GM06990 (cell line): ENCODE data around the gene ARF4.

Experiments
- DNase-seq: peaks from one replicate; pipeline ENCODE4 v3.0.0-alpha.2; 2011; ENCODE audit not compliant: insufficient read length; ENCODE audit errors: extremely low read depth
- H3K27me3 ChIP-seq: replicated peaks from 2 replicates; pipeline ENCODE4 v1.6.0; 2011; ENCODE audit warnings: low read length; ENCODE audit not compliant: control insufficient read depth, insufficient read depth
- H3K36me3 ChIP-seq: 2 replicates; pipeline ENCODE4 v1.5.1; 2011; ENCODE audit warnings: low read length; ENCODE audit not compliant: control insufficient read depth, insufficient read depth
- H3K4me3 ChIP-seq: replicated peaks from 2 replicates; pipeline ENCODE4 v1.5.1; 2011; ENCODE audit warnings: low read depth, mild to moderate bottlenecking, control low read depth, low read length
- TF ChIP-seq, protein P1 (sequence below): IDR thresholded peaks from 2 replicates; pipeline ENCODE4 v1.5.1; 2011; ENCODE audit warnings: low read length, control low read depth, mild to moderate bottlenecking, inconsistent platforms; ENCODE audit not compliant: insufficient read depth, poor library complexity, severe bottlenecking

Gene ARF4

DNA sequence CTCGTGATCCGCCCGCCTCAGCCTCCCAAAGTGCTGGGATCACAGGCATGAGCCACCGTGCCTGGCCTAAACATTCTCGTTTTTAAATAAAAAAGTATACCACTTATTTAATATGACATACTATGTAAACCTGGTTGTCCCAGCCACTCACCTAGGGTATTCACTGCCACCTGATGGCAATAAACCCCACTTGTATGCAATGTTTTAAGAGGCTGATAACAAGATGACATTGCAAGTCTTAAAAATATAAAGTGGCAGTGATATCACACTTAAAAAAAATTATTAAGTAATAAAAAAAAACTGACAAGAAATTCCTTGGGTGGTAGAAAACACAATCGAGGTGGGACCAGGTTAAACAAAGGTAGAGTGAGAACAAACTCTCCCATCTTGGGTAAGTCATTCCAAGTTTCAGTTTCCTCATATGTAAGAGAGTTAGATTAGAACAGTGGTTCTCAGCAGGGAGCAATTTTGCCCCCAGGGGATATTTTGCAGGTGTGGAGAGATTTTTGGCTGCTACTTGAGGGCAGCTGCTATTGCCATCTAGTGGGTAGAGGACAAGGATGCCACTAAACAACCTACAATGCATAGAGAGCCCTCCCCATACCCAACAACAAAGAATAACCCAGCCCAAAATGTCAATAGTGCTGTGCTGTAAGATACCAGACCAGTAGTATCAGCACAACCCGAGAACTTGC, 14.5 kb downstream of the ARF4 start:
- TF ChIP-seq, protein P1, sequence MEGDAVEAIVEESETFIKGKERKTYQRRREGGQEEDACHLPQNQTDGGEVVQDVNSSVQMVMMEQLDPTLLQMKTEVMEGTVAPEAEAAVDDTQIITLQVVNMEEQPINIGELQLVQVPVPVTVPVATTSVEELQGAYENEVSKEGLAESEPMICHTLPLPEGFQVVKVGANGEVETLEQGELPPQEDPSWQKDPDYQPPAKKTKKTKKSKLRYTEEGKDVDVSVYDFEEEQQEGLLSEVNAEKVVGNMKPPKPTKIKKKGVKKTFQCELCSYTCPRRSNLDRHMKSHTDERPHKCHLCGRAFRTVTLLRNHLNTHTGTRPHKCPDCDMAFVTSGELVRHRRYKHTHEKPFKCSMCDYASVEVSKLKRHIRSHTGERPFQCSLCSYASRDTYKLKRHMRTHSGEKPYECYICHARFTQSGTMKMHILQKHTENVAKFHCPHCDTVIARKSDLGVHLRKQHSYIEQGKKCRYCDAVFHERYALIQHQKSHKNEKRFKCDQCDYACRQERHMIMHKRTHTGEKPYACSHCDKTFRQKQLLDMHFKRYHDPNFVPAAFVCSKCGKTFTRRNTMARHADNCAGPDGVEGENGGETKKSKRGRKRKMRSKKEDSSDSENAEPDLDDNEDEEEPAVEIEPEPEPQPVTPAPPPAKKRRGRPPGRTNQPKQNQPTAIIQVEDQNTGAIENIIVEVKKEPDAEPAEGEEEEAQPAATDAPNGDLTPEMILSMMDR = peak; percentile 37
- Histone ChIP-seq H3K4me3 (no peak overlapping the region), H3K36me3 (peaks cover 5% of the 10 kb centered on the region), H3K27me3 (no peaks in the 10 kb centered on the region)
- no peak for DNase-seq

DNA sequence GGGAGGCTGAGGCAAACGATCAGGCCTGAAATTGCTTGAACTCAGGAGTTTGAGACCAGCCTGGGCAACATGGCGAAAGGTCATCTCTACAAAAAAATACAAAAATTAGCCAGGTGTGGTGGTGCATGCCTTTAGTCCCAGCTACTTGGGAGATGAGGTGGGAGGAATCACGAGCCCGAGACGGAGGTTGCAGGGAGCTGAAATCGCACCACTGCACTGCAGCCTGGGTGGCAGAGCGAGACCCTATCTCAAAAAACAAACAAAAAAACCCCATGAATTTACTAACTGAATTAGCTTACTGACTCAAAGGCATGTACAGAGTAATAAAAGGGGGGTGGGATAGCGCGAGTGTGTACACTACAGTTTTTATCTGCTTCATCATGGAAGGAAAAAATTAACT, 19.3 kb downstream of the ARF4 start:
- no peak overlapping the region for H3K4me3 ChIP-seq
- peaks cover 8% of the 10 kb centered on the region for H3K36me3 ChIP-seq
- TF ChIP-seq, protein P1 = no peak
- no peak for DNase-seq
- no peaks in the 10 kb centered on the region for H3K27me3 ChIP-seq

DNA sequence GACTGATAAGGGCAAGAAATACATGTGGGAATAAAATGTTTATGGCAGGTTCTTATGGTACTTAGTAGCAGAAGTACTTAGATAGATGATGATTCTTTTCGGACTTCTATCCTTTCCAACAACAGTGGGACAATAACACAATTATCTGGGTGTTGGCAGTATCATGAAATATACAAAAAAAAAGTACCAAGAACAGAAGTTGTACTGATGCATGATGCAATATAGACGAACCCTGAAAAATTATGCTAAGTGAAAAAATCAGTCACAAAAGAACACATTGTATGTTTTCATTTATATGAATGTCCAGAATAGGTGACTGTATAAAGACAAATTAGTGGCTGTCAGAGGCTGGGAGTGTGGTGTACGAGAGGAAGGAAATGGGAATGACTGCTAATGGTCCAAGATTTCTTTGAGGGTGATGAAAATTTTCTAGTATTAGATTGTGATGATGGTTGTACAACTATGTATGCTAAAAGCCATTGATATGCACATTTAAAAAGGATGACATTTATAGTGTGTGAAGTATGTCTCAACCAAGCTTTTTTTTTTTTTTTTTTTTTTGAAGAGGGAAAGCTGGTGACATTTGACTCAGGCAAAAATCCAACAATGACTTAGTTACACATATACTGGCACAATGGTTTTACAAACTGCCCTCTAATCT, 21.0 kb downstream of the ARF4 start:
- H3K36me3 ChIP-seq = peaks cover 8% of the 10 kb centered on the region
- no peak overlapping the region for H3K4me3 ChIP-seq
- TF ChIP-seq, protein P1 = no peak
- H3K27me3 ChIP-seq = no peaks in the 10 kb centered on the region
- no peak for DNase-seq

DNA sequence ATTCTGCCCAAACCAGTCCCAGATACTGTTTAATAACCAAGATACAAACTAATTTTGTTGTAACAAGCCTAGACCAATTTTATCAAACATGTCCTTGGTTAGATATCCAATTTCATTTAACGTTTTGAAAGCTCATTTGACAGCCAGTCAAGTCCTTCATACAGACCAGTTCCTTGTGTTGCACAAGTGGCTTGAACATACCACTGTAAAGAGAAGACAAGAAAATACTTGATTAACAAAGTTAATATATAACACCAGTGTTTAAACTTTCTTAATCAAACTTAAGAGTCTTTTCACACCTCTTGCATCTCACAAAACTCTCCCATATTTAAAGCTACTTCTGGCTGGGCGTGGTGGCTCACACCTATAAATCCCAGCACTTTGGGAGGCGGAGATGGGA, 25.0 kb downstream of the ARF4 start:
- Histone ChIP-seq H3K27me3 (no peaks in the 10 kb centered on the region), H3K4me3 (no peak overlapping the region), H3K36me3 (peaks cover 4% of the 10 kb centered on the region)
- no peak for DNase-seq
- TF ChIP-seq, protein P1 = no peak

DNA sequence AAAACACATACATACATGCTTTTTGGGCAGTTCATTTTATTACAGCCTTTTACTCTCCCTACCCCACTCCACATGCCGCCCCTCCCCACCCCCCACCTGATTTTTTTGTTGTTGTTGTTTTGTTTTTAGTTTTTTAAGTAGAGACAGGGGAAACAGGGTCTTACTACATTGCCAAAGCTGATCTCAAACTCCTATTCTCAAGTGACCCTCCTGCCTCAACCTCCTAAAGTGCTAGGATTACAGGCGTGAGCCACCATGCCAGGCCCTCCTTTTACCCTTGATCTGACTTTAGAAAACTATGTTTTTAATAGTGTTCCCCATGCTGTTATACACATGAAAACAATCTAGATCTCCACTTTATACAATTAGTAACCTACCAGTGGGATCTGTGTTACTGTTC, 26.3 kb downstream of the ARF4 start:
- H3K36me3 ChIP-seq = peaks cover 6% of the 10 kb centered on the region
- H3K4me3 ChIP-seq = no peak overlapping the region
- TF ChIP-seq, protein P1 = no peak
- no peak for DNase-seq
- H3K27me3 ChIP-seq = no peaks in the 10 kb centered on the region
